ENCODE data around the gene IREB2. TPM values are rescaled to one million over a fixed set of nuclear protein-coding genes. Genes with fewer than 3 reads are reported as not detected.

IREB2 gene
- polyA plus RNA-seq, 3 donors = 11.7 to 25.5 (median 16.7) TPM

GRCh38 chr15:78533331-78533730 lies 95.3 kb downstream of the IREB2 start:
- Histone ChIP-seq H3K27me3 (ENCODE audit: control insufficient read depth in 2 of 2, insufficient read depth in 2 of 2, low read length in 2 of 2) (no peaks in the 10 kb centered on the region), H3K4me2 (replicated peaks; ENCODE audit: extremely low read depth, low read length, poor library complexity, severe bottlenecking) (no peak overlapping the region), H3K9me3 (replicated peaks in 1 of 2; ENCODE audit: control insufficient read depth in 1 of 2, insufficient read depth in 1 of 2, low read length in 2 of 2) (no peaks in the 10 kb centered on the region), H3K79me2 (ENCODE audit: insufficient read depth, low read length) (no peaks in the 10 kb centered on the region), H3K4me1 (ENCODE audit: control insufficient read depth in 1 of 2, insufficient read depth in 2 of 2, low read length in 2 of 2) (no peaks in the 10 kb centered on the region), H3K4me3 (replicated peaks in 1 of 3; ENCODE audit: low read depth in 2 of 3, low read length in 3 of 3) (no peak overlapping the region), H3K27ac (ENCODE audit: low read depth in 1 of 2, low read length in 2 of 2) (no peak overlapping the region), H2AFZ (ENCODE audit: insufficient read depth, low read depth, low read length, poor library complexity, severe bottlenecking) (peak overlapping the region; percentile 8), H3K9ac (ENCODE audit: insufficient read depth, low read length, poor library complexity, severe bottlenecking) (no peak overlapping the region), H4K20me1 (ENCODE audit: insufficient read depth, low read length) (no peaks in the 10 kb centered on the region), H3K36me3 (replicated peaks in 1 of 2; ENCODE audit: control insufficient read depth in 1 of 2, insufficient read depth in 2 of 2, low read length in 2 of 2) (no peaks in the 10 kb centered on the region)
- H3K27me3 Mint-ChIP-seq (ENCODE audit: low read depth in 3 of 3) = peaks cover 0 to 4% (median 2%) of the 10 kb centered on the region in 3 donors
- 40% methylated on average over 1 of the region's 2 CpGs for whole genome bisulfite sequencing (ENCODE audit: insufficient coverage)
- no peaks in the 10 kb centered on the region for H3K9me3 Mint-ChIP-seq
- no peaks in the 10 kb centered on the region for H3K36me3 Mint-ChIP-seq
- H3K4me1 Mint-ChIP-seq = peaks cover 5% of the 10 kb centered on the region
- no peak overlapping the region for H3K4me3 Mint-ChIP-seq
- TF ChIP-seq CTCF (IDR thresholded peaks at IDR 0.05) = no peak
- DNase-seq = no peak
- H3K27ac Mint-ChIP-seq = no peak overlapping the region
- intact Hi-C loops (cut with micrococcal nuclease) = no loop called here

DNA sequence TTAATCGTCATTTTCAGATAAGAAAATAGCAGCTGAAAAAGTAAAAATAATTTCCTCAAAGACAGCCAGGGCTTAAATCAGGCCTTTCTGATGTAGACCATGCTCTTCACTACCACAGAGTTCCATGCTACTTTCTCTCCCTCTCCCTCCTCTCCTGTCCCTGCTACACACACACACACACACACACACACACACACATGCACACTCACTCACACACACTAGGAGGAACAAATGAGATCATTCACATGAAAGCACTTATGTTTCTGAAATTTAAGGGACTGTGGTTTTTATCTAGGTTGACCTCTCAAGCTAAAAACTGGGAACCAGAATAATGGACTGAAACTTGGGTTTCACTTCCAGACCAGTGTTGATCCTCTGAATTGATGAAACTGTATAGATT lies 98.1 kb downstream of the IREB2 start:
- Mint-ChIP-seq H3K4me3 (no peak overlapping the region), H3K4me1 (peaks cover 9% of the 10 kb centered on the region), H3K36me3 (no peaks in the 10 kb centered on the region), H3K9me3 (no peaks in the 10 kb centered on the region), H3K27ac (no peak overlapping the region), H3K27me3 (ENCODE audit: low read depth in 3 of 3) (peaks cover 0 to 4% (median 2%) of the 10 kb centered on the region in 3 donors)
- no peaks in the 10 kb centered on the region for H3K9me3 ChIP-seq (replicated peaks in 1 of 2; ENCODE audit: control insufficient read depth in 1 of 2, insufficient read depth in 1 of 2, low read length in 2 of 2)
- no peaks in the 10 kb centered on the region for H3K27me3 ChIP-seq (ENCODE audit: control insufficient read depth in 2 of 2, insufficient read depth in 2 of 2, low read length in 2 of 2)
- no peak overlapping the region for H3K4me3 ChIP-seq (replicated peaks in 1 of 3; ENCODE audit: low read depth in 2 of 3, low read length in 3 of 3)
- H3K4me2 ChIP-seq (replicated peaks; ENCODE audit: extremely low read depth, low read length, poor library complexity, severe bottlenecking) = no peak overlapping the region
- no peaks in the 10 kb centered on the region for H3K36me3 ChIP-seq (replicated peaks in 1 of 2; ENCODE audit: control insufficient read depth in 1 of 2, insufficient read depth in 2 of 2, low read length in 2 of 2)
- H3K9ac ChIP-seq (ENCODE audit: insufficient read depth, low read length, poor library complexity, severe bottlenecking) = no peak overlapping the region
- no peak overlapping the region for H3K27ac ChIP-seq (ENCODE audit: low read depth in 1 of 2, low read length in 2 of 2)
- TF ChIP-seq CTCF (IDR thresholded peaks at IDR 0.05) = no peak
- peaks cover 12% of the 10 kb centered on the region for H3K79me2 ChIP-seq (ENCODE audit: insufficient read depth, low read length)
- DNase-seq = no peak
- H3K4me1 ChIP-seq (ENCODE audit: control insufficient read depth in 1 of 2, insufficient read depth in 2 of 2, low read length in 2 of 2) = peaks cover 6 to 7% of the 10 kb centered on the region in 2 donors
- no peak overlapping the region for H2AFZ ChIP-seq (ENCODE audit: insufficient read depth, low read depth, low read length, poor library complexity, severe bottlenecking)
- intact Hi-C loops (cut with micrococcal nuclease) = no loop called here
- H4K20me1 ChIP-seq (ENCODE audit: insufficient read depth, low read length) = no peaks in the 10 kb centered on the region
- no CpG with 5 or more reads among the region's 1 CpG for WGBS (ENCODE audit: insufficient coverage)

All from CD14-positive monocyte (primary cell).